H1 (cell line): Measurements from ENCODE around the gene RPS3A. TPM values are rescaled to one million over a fixed set of nuclear protein-coding genes. Genes with fewer than 3 reads are reported as not detected.

Experiments used
- CTCF ChIA-PET: fragments of 300-600 bp; sonication (Branson Sonifier 250); formaldehyde crosslinking; loops from one replicate; lab custom pipeline; 2021; ENCODE audit not compliant: partially characterized antibody; lab: Charles Lee
- POLR2A ChIA-PET: fragments of 300-600 bp; sonication (Branson Sonifier 250); formaldehyde crosslinking; loops from one replicate; lab custom pipeline; 2021; ENCODE audit warnings: inconsistent platforms; ENCODE audit not compliant: partially characterized antibody; lab: Charles Lee
- DNase-seq, 2 experiments: peaks; one replicate each; pipeline versions ENCODE4 v3.0.0 to v3.0.0-alpha.2; 2010 to 2022; ENCODE audit warnings: low spot score in 2 of 2, low read depth in 1 of 2, mixed read lengths in 1 of 2
- FAIRE-seq: peaks from 2 replicates; lab custom pipeline; 2011; peaks lifted over from hg19 to GRCh38; lab: Jason Lieb, UNC
- H2AFZ ChIP-seq: 2 replicates; pipeline ENCODE4 v1.8.1; 2012; ENCODE audit warnings: low read length, inconsistent platforms
- H2AK5ac ChIP-seq: 2 replicates; pipeline ENCODE4 v1.6.1; 2013; ENCODE audit warnings: low read depth, low read length
- H2BK120ac ChIP-seq: replicated peaks from 2 replicates; pipeline ENCODE3; 2013; ENCODE audit warnings: low read depth, low read length, inconsistent platforms
- H2BK12ac ChIP-seq: 2 replicates; pipeline ENCODE4 v1.6.1; 2013; ENCODE audit warnings: low read depth, low read length
- H2BK15ac ChIP-seq: 2 replicates; pipeline ENCODE4 v1.6.1; 2013; ENCODE audit warnings: low read length
- H2BK20ac ChIP-seq: 2 replicates; pipeline ENCODE4 v1.6.1; 2013; ENCODE audit warnings: low read length
- H2BK5ac ChIP-seq: 2 replicates; pipeline ENCODE4 v1.6.1; 2013; ENCODE audit warnings: low read depth, low read length
- H3K14ac ChIP-seq: 2 replicates; pipeline ENCODE4 v1.6.1; 2013; ENCODE audit warnings: inconsistent platforms; ENCODE audit not compliant: insufficient read length
- H3K18ac ChIP-seq: 2 replicates; pipeline ENCODE4 v1.6.1; 2013; ENCODE audit warnings: low read length; ENCODE audit errors: extremely low read depth
- H3K23ac ChIP-seq: 2 replicates; pipeline ENCODE4 v1.6.1; 2013; ENCODE audit warnings: inconsistent platforms; ENCODE audit not compliant: insufficient read length
- H3K23me2 ChIP-seq: 2 replicates; pipeline ENCODE4 v1.6.1; 2013; ENCODE audit warnings: low read depth, low read length
- H3K27ac ChIP-seq: 2 replicates; pipeline ENCODE4 v1.6.1; 2011; ENCODE audit warnings: low read depth, low read length, inconsistent platforms
- H3K27me3 ChIP-seq, 4 experiments: replicated peaks in 1 of 4; 1 replicate in 1 of 4; 2 replicates in 3 of 4; pipeline versions ENCODE4 v1.6.1 to v1.8.1; 2011 to 2013; ENCODE audit warnings: low read length in 3 of 4, mild to moderate bottlenecking in 3 of 4, inconsistent platforms in 2 of 4, mixed read lengths in 2 of 4, moderate library complexity in 1 of 4; ENCODE audit not compliant: control insufficient read depth in 3 of 4, insufficient read depth in 3 of 4; ENCODE audit errors: extremely low read depth in 1 of 4
- H3K36me3 ChIP-seq, 4 experiments: 2 replicates each; pipeline versions ENCODE4 v1.6.1 to v1.8.1; 2011 to 2013; ENCODE audit warnings: mild to moderate bottlenecking in 4 of 4, low read length in 3 of 4, moderate library complexity in 2 of 4, control low read depth in 1 of 4, inconsistent platforms in 1 of 4; ENCODE audit not compliant: insufficient read depth in 4 of 4, control insufficient read depth in 2 of 4
- H3K4ac ChIP-seq: replicated peaks from 2 replicates; pipeline ENCODE3; 2013; ENCODE audit warnings: low read length, low read depth, mixed read lengths, inconsistent platforms; ENCODE audit not compliant: insufficient read length
- H3K4me1 ChIP-seq, 4 experiments: replicated peaks in 1 of 4; 1 replicate in 1 of 4; 2 replicates in 3 of 4; pipeline versions ENCODE4 v1.6.1 to v1.8.1; 2011 to 2013; ENCODE audit warnings: low read length in 3 of 4, inconsistent platforms in 2 of 4, mixed read lengths in 1 of 4; ENCODE audit not compliant: insufficient read depth in 4 of 4, control insufficient read depth in 3 of 4
- H3K4me2 ChIP-seq, 2 experiments: 2 replicates each; pipeline versions ENCODE4 v1.6.1 to v1.8.1; 2011 to 2013; ENCODE audit warnings: low read depth in 2 of 2, low read length in 2 of 2, control low read depth in 1 of 2, inconsistent platforms in 1 of 2, mild to moderate bottlenecking in 1 of 2; ENCODE audit not compliant: insufficient read depth in 1 of 2
- H3K4me3 ChIP-seq, 4 experiments: fragments of 200-600, 300-600 bp in 1 of 4; sonication (generic), shearing (Covaris generic), sonication (Bioruptor Twin) in 1 of 4; 2 replicates each; pipeline versions ENCODE4 v1.5.1 to v1.8.1; 2011 to 2016; ENCODE audit warnings: low read length in 4 of 4, low read depth in 3 of 4, control low read depth in 2 of 4, inconsistent platforms in 2 of 4, mild to moderate bottlenecking in 2 of 4, mixed read lengths in 1 of 4, moderate library complexity in 1 of 4; ENCODE audit not compliant: insufficient read depth in 2 of 4; ENCODE audit errors: extremely low read depth in 1 of 4
- H3K56ac ChIP-seq: replicated peaks from 2 replicates; pipeline ENCODE3; 2013; ENCODE audit warnings: low read depth, mild to moderate bottlenecking, mixed read lengths, low read length, inconsistent platforms; ENCODE audit not compliant: insufficient read length
- H3K79me1 ChIP-seq: 2 replicates; pipeline ENCODE4 v1.6.1; 2013; ENCODE audit warnings: low read depth, low read length, control low read depth
- H3K79me2 ChIP-seq, 2 experiments: 2 replicates each; pipeline versions ENCODE4 v1.6.1 to v1.8.1; 2012 to 2013; ENCODE audit warnings: low read length in 2 of 2, mild to moderate bottlenecking in 2 of 2, inconsistent platforms in 1 of 2; ENCODE audit not compliant: insufficient read depth in 2 of 2, control insufficient read depth in 1 of 2
- H3K9ac ChIP-seq, 4 experiments: replicated peaks in 1 of 4; 1 replicate in 1 of 4; 2 replicates in 3 of 4; pipeline versions ENCODE4 v1.6.1 to v1.8.1; 2011 to 2013; ENCODE audit warnings: low read depth in 3 of 4, low read length in 3 of 4, control low read depth in 2 of 4, mild to moderate bottlenecking in 2 of 4, moderate library complexity in 2 of 4, inconsistent platforms in 1 of 4; ENCODE audit errors: extremely low read depth in 1 of 4
- H3K9me3 ChIP-seq, 2 experiments: 2 replicates each; pipeline versions ENCODE4 v1.6.1 to v1.8.1; 2012 to 2013; ENCODE audit warnings: mild to moderate bottlenecking in 2 of 2, moderate library complexity in 2 of 2, control low read depth in 1 of 2, inconsistent platforms in 1 of 2, low read depth in 1 of 2, low read length in 1 of 2, mixed read lengths in 1 of 2; ENCODE audit not compliant: insufficient read depth in 2 of 2
- H4K20me1 ChIP-seq, 2 experiments: replicated peaks in 1 of 2; 2 replicates each; pipeline versions ENCODE3 to v1.8.1; 2011 to 2013; ENCODE audit warnings: inconsistent platforms in 2 of 2, low read length in 2 of 2, mild to moderate bottlenecking in 1 of 2; ENCODE audit not compliant: insufficient read depth in 2 of 2, control insufficient read depth in 1 of 2
- H4K5ac ChIP-seq: 2 replicates; pipeline ENCODE4 v1.6.1; 2013; ENCODE audit warnings: low read length, low read depth, mixed read lengths, inconsistent platforms; ENCODE audit not compliant: insufficient read length
- H4K8ac ChIP-seq: 2 replicates; pipeline ENCODE4 v1.8.0; 2013; ENCODE audit warnings: mild to moderate bottlenecking, moderate library complexity, low read length, inconsistent platforms; ENCODE audit not compliant: insufficient read depth; ENCODE audit errors: extremely low read depth
- H4K91ac ChIP-seq: replicated peaks from 2 replicates; pipeline ENCODE3; 2013; ENCODE audit warnings: low read length, mixed read lengths, inconsistent platforms; ENCODE audit not compliant: insufficient read length
- ASH2L ChIP-seq: fragments of 200-600, 300-600 bp; sonication (generic); IDR thresholded peaks from one replicate; pipeline ENCODE4 v1.7.1; 2017; ENCODE audit warnings: low read length
- GTF2F1 ChIP-seq: IDR thresholded peaks from 2 replicates; pipeline ENCODE4 v1.6.1; 2012; ENCODE audit warnings: low read depth, low read length, improper control_type of control experiment, borderline replicate concordance
- JUND ChIP-seq: IDR thresholded peaks from 2 replicates; pipeline ENCODE4 v1.6.1; 2011; ENCODE audit warnings: mild to moderate bottlenecking, improper control_type of control experiment, low read length
- MAFK ChIP-seq: IDR thresholded peaks from 2 replicates; pipeline ENCODE4 v1.6.1; 2012; ENCODE audit warnings: low read depth, mild to moderate bottlenecking, improper control_type of control experiment, low read length
- NANOG ChIP-seq: IDR thresholded peaks from 2 replicates; pipeline ENCODE4 v1.6.1; 2011; ENCODE audit warnings: low read length, low read depth, mild to moderate bottlenecking, inconsistent platforms; ENCODE audit not compliant: insufficient read depth, poor library complexity, severe bottlenecking
- NRF1 ChIP-seq: IDR thresholded peaks from 2 replicates; pipeline ENCODE4 v1.6.1; 2011; ENCODE audit warnings: mild to moderate bottlenecking, low read depth, low read length, improper control_type of control experiment
- POU5F1 ChIP-seq: IDR thresholded peaks from 2 replicates; pipeline ENCODE4 v1.6.1; 2011; ENCODE audit warnings: low read depth, mild to moderate bottlenecking, low read length, moderate library complexity
- SAP30 ChIP-seq: fragments of 300-600 bp; sonication (generic); IDR thresholded peaks from 2 replicates; pipeline ENCODE4 v1.7.1; 2012; ENCODE audit warnings: low read length, moderate library complexity, mild to moderate bottlenecking, inconsistent platforms; ENCODE audit not compliant: insufficient read depth, insufficient replicate concordance
- SIN3A ChIP-seq, 2 experiments: IDR thresholded peaks in 1 of 2; conservative IDR thresholded peaks in 1 of 2; 2 replicates each; pipeline ENCODE4 v1.6.1; 2011 to 2012; ENCODE audit warnings: low read length in 2 of 2, improper control_type of control experiment in 1 of 2, low read depth in 1 of 2, mild to moderate bottlenecking in 1 of 2
- TEAD4 ChIP-seq: IDR thresholded peaks from 2 replicates; pipeline ENCODE4 v1.6.1; 2012; ENCODE audit warnings: low read depth, low read length, inconsistent platforms, mixed read lengths
- WGBS, 2 experiments: shearing (Covaris generic) in 1 of 2; methylation state at CpG; one replicate each; pipeline versions ENCODE4 v1.1.6 to v1.1.7; 2013 to 2015; ENCODE audit warnings: low lambda C conversion rate in 2 of 2, mixed read lengths in 2 of 2, inconsistent platforms in 1 of 2, low coverage in 1 of 2, missing lambda C conversion rate in 1 of 2; ENCODE audit not compliant: insufficient replicate concordance in 2 of 2, insufficient coverage in 1 of 2, insufficient read length in 1 of 2; ENCODE audit errors: extremely low coverage in 1 of 2, missing lambda C conversion rate in 1 of 2; 5-methylcytosine and 5-hydroxymethylcytosine counted together
- polyA plus RNA-seq, 7 experiments: library from polyadenylated mRNA; depleted of rRNA in 3 of 7; stranded (reverse) in 5 of 7; unstranded in 2 of 7; fragments of >200 nt in 5 of 7; fragments of 200-250 nt in 2 of 7; gene quantifications; 1 replicate in 5 of 7; 2 replicates in 1 of 7; 4 replicates in 1 of 7; pipeline versions ENCODE4 v1.2.1 to v1.2.3, GENCODE V29; 2011 to 2013; ENCODE audit warnings: missing spikeins in 2 of 7, mixed read lengths in 2 of 7
- total RNA-seq: library from RNA; stranded (reverse); fragmentation: NEBNext Ultra II Directional; extraction: Animal tissue kit (Norgen Biotek cat#: 25700); gene quantifications from 2 replicates; pipeline ENCODE4 v1.2.1, GENCODE V29; 2021
- TF ChIP-seq, protein P1 (sequence below): IDR thresholded peaks from 2 replicates; pipeline ENCODE4 v1.6.1; 2012; ENCODE audit warnings: inconsistent platforms

The RPS3A gene
- total and polyA plus RNA-seq, 2 of the 8 experiments (the other 6 are each of a cell fraction or from before 2014, with no cell fraction given): 2,162 to 2,822 TPM

- FAIRE-seq: no peak
- Histone ChIP-seq H3K4me1 (peaks cover 0 to 4% (median 0%) of the 10 kb centered on the region in 4 experiments; a peak in 1 of 7 replicates), H3K4me2 (no peak overlapping the region), H3K14ac (no peak overlapping the region), H3K36me3 (peaks cover 0 to 12% (median 10%) of the 10 kb centered on the region in 4 experiments; a peak in 7 of 8 replicates), H3K9ac (no peak overlapping the region), H2AK5ac (no peak overlapping the region), H2BK15ac (no peak overlapping the region), H3K23ac (no peak overlapping the region), H3K9me3 (no peaks in the 10 kb centered on the region), H3K4me3 (no peak overlapping the region), H3K27me3 (no peaks in the 10 kb centered on the region), H3K18ac (no peak overlapping the region), H2AFZ (no peak overlapping the region), H3K4ac (no peak overlapping the region), H2BK12ac (no peak overlapping the region), H3K23me2 (no peaks in the 10 kb centered on the region), H3K27ac (no peak overlapping the region), H3K56ac (no peak overlapping the region), H2BK20ac (no peak overlapping the region), H4K8ac (no peak overlapping the region), H2BK120ac (no peak overlapping the region), H3K79me1 (no peaks in the 10 kb centered on the region), H4K91ac (no peak overlapping the region), H4K20me1 (no peaks in the 10 kb centered on the region), H2BK5ac (no peak overlapping the region), H3K79me2 (no peaks in the 10 kb centered on the region), H4K5ac (no peak overlapping the region)
- ChIA-PET POLR2A (interaction anchor here (0.6 kb wide), 1 partner anchor 12 kb away, joined by 3 read pairs; no protein-coding TSS in a partner anchor), CTCF (no interaction called here)
- 89% methylated on average over 1 of the region's 1 CpG; no CpG with 5 or more reads in 1 of the 2 experiments for WGBS, 2 experiments
- TF ChIP-seq POU5F1 (no peak), NRF1 (no peak), SIN3A (conservative IDR thresholded peaks at IDR 0.05 in 1 of 2, IDR thresholded peaks at IDR 0.05 in 1 of 2; ENCODE audit: low read depth in 1 of 2, low read length in 2 of 2) (no peak), GTF2F1 (no peak), JUND (no peak), ASH2L (no peak), MAFK (no peak), SAP30 (no peak), TEAD4 (no peak), NANOG (no peak)
- TF ChIP-seq, protein P1, sequence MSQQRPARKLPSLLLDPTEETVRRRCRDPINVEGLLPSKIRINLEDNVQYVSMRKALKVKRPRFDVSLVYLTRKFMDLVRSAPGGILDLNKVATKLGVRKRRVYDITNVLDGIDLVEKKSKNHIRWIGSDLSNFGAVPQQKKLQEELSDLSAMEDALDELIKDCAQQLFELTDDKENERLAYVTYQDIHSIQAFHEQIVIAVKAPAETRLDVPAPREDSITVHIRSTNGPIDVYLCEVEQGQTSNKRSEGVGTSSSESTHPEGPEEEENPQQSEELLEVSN: no peak
- DNase-seq: no peak
Measured at GRCh38 chr4:151139814-151140213, 40.4 kb downstream of the RPS3A start.
